ENCODE results near the gene NDUFA9.

GRCh38 chr12:4645023-4645422 is 3.9 kb upstream of the NDUFA9 start:
- no peak for TF ChIP-seq SP1 (CRISPR knock-in tag; conservative IDR thresholded peaks at IDR 0.05)
- TF ChIP-seq USF1 (CRISPR knock-in tag; IDR thresholded peaks at IDR 0.05): no peak
- TF ChIP-seq PRDM15 (CRISPR knock-in tag; IDR thresholded peaks at IDR 0.05): no peak
- TF ChIP-seq JUN (CRISPR knock-in tag; IDR thresholded peaks at IDR 0.05): no peak
- no peak for TF ChIP-seq KAT7 (CRISPR knock-in tag; IDR thresholded peaks at IDR 0.05; ENCODE audit: borderline replicate concordance)
- no peak for TF ChIP-seq CTCF (IDR thresholded peaks at IDR 0.05)
- TF ChIP-seq GTF2I (CRISPR knock-in tag; conservative IDR thresholded peaks at IDR 0.05): no peak
- no peak for TF ChIP-seq MLX (CRISPR knock-in tag; IDR thresholded peaks at IDR 0.05)
- no peak for TF ChIP-seq ZSCAN18 (CRISPR knock-in tag; IDR thresholded peaks at IDR 0.05)
- no peak for TF ChIP-seq CREB1 (CRISPR knock-in tag; IDR thresholded peaks at IDR 0.05)
- no peak for TF ChIP-seq JAZF1 (CRISPR knock-in tag; IDR thresholded peaks at IDR 0.05)

Measured in WTC11 (cell line).